Measurements from ENCODE around the gene PNMA6F. TPM values are rescaled to one million over a fixed set of nuclear protein-coding genes. Genes with fewer than 3 reads are reported as not detected.

The PNMA6F gene
- total and polyA plus RNA-seq, 2 of the 8 experiments (the other 6 are each of a cell fraction or from before 2014, with no cell fraction given) = 0.12 to 0.22 TPM

DNA sequence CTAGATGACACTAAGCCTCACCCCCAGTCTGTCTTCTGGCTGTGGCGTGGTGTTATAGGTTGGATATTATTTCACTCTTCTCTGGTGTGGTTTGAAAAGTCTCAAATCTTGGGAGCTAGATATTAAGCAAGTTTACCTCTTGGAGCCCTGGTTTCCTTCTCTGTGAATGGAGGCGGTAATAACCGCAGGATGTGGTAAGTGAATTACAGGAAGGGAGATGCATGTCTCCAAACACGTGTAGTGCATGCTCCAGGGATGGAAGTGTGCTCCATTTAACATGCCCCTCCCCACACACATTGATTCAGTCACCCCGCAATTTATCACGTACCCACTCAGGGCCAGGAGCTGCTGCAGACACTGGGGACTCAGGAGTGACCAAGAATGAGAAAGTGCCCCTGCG is 17.3 kb upstream of the PNMA6F start (continued):
- TF ChIP-seq SRF (IDR thresholded peaks at IDR 0.05; ENCODE audit: low read depth, low read length) (no peak), FOSL1 (IDR thresholded peaks at IDR 0.05; ENCODE audit: insufficient read depth, low read depth, low read length) (no peak), ZNF274 (IDR thresholded peaks at IDR 0.05; ENCODE audit: borderline replicate concordance, extremely low read depth, low read length) (no peak)

Measured in H1 (cell line).